T-helper 17 cell (primary cell): ENCODE data around the gene PLA2G12B. TPM values are rescaled to one million over a fixed set of nuclear protein-coding genes. Genes with fewer than 3 reads are reported as not detected.
"Not testable (repeated sequence)": the region's sequence is repeated elsewhere in the genome, so short reads cannot be mapped to it uniquely, and the experiment has no call there.

Source experiments
- ATAC-seq: fragments of 150-1000 bp; cut with Tn5 transposase; 2 replicates; pipeline ENCODE4 v1.10.0; 2021; ENCODE audit warnings: mild to moderate bottlenecking, moderate library complexity
- DNase-seq, 3 donors: peaks; one replicate each; pipeline versions ENCODE4 v3.0.0 to v3.0.0-alpha.2; 2020 to 2021
- H3K9me3 ChIP-seq: one replicate; pipeline ENCODE4 v1.7.0; 2013; ENCODE audit warnings: low read length, mild to moderate bottlenecking; ENCODE audit not compliant: control insufficient read depth, poor library complexity, severe bottlenecking
- H3K27ac Mint-ChIP-seq: one replicate; pipeline ENCODE4 v1.8.0; 2022; ENCODE audit warnings: mild to moderate bottlenecking, moderate library complexity, mixed read lengths
- H3K27me3 Mint-ChIP-seq: one replicate; pipeline ENCODE4 v1.8.0; 2022; ENCODE audit warnings: mixed read lengths
- H3K36me3 Mint-ChIP-seq: one replicate; pipeline ENCODE4 v1.8.0; 2022; ENCODE audit warnings: low read depth, mixed read lengths
- H3K4me1 Mint-ChIP-seq: one replicate; pipeline ENCODE4 v1.8.0; 2022; ENCODE audit warnings: mild to moderate bottlenecking, mixed read lengths
- H3K4me3 Mint-ChIP-seq: one replicate; pipeline ENCODE4 v1.8.0; 2022; ENCODE audit warnings: mild to moderate bottlenecking, moderate library complexity, mixed read lengths
- total RNA-seq, 4 donors: library from RNA in 2 of 4; stranded (reverse) in 2 of 4; gene quantifications; one replicate each; pipeline ENCODE4 v1.2.3 and lab custom pipeline; 2022 to 2026

The PLA2G12B gene, protein sequence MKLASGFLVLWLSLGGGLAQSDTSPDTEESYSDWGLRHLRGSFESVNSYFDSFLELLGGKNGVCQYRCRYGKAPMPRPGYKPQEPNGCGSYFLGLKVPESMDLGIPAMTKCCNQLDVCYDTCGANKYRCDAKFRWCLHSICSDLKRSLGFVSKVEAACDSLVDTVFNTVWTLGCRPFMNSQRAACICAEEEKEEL
- not detected for total RNA-seq
- total RNA-seq (lab: John Stamatoyannopoulos, UW), result 0 reads per million in 2 donors

DNA sequence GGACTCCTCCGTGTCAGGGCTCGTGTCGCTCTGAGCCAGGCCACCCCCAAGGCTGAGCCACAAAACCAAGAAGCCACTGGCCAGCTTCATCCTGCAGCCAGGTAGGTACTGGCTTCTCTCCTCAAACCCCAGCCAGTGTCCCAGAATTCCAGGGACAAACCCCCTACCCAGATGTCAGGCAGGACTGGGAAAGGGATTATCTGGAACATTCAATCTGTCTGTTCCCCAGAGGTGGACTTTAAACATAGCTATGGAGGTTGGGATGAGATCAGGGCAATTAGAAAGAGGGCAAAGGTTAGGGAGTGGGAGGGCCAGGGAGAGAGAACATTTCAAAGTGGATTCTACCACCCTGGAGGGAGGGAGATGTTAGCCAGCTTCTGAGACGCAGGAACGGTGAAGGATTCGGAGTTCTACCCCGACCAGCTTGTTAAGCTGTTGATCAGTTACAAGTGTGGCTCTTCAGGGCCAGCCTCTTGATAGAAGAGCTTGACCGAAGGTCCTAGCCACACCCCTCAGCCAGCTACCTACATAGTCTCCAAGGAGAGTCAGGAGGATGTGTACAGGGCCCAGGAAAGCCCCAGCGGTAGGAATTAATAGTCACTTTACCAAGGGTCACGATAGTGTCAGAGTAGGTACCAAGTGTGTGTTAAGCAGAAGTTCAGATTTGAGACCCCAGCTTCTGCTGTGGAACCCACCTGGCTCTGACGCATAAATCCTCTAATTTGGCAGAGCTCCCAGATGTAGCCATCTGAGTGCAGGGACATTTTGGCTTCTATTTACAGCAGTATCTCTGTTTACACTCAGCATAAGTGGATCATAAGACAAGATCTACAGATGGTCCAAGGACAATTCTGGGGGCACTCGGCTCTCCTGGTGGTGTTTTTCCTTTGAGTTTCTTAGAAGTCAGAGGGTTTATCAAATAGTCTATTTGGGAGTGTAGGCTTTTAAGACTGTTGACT, at the start of gene PLA2G12B:
Gene PLA2G12B, minus strand, starts transcription at position 211 of the 959 bp plus-strand sequence. Its CDS starts 121 bp downstream, at position 90.
- Mint-ChIP-seq H3K27ac (no peak within 1 kb of the TSS), H3K36me3 (no peaks in the 10 kb centered on the region), H3K4me1 (no peaks in the 10 kb centered on the region), H3K27me3 (peaks cover 19% of the 10 kb centered on the region), H3K4me3 (no peak within 1 kb of the TSS)
- DNase-seq, result no peak
- ATAC-seq, result no peak
- H3K9me3 ChIP-seq, result no peaks in the 10 kb centered on the region

- Mint-ChIP-seq H3K27me3 (no peaks in the 10 kb centered on the region), H3K4me1 (no peaks in the 10 kb centered on the region), H3K36me3 (peaks cover 7% of the 10 kb centered on the region), H3K27ac (no peak overlapping the region), H3K4me3 (no peak overlapping the region)
- H3K9me3 ChIP-seq, result no peaks in the 10 kb centered on the region
- no peak for DNase-seq
- ATAC-seq, result no peak
These were observed 49.2 kb upstream of the PLA2G12B start for GRCh38 chr10:73003822-73004221.

DNA sequence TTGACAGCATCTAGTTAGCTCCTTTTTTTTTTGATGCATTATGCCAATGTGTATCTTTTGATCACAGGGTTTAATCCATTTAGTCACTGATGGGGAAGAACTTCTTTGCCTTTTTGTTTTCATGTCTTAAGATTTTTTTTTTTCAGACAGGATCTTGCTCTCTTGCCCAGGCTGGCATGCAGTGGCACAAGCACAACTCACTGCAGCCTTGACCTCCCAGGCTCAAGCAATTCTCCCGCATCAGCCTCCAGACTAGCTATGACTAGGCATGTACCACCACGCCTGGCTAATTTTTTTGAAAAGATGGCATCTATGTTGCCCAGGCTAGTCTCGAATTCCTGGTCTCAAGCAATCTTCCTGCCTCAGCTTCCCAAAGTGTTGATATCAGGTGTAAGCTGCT, 46.4 kb upstream of the PLA2G12B start:
- peaks cover 5% of the 10 kb centered on the region for H3K36me3 Mint-ChIP-seq
- no peak overlapping the region for H3K27ac Mint-ChIP-seq

GRCh38 chr10:72997099-72997498, 42.5 kb upstream of the PLA2G12B start:
- Mint-ChIP-seq H3K27ac (no peak overlapping the region), H3K36me3 (peaks cover 5% of the 10 kb centered on the region), H3K4me1 (no peaks in the 10 kb centered on the region), H3K27me3 (no peaks in the 10 kb centered on the region), H3K4me3 (no peak overlapping the region)
- H3K9me3 ChIP-seq, result no peaks in the 10 kb centered on the region
- ATAC-seq (no peak), DNase-seq (no peak)

More for the DNA sequence above, 46.4 kb upstream of the PLA2G12B start:
- DNase-seq, result no peak
- H3K4me3 Mint-ChIP-seq, result no peak overlapping the region
- no peaks in the 10 kb centered on the region for H3K27me3 Mint-ChIP-seq
- no peaks in the 10 kb centered on the region for H3K4me1 Mint-ChIP-seq
- no peaks in the 10 kb centered on the region for H3K9me3 ChIP-seq
- no peak for ATAC-seq

DNA sequence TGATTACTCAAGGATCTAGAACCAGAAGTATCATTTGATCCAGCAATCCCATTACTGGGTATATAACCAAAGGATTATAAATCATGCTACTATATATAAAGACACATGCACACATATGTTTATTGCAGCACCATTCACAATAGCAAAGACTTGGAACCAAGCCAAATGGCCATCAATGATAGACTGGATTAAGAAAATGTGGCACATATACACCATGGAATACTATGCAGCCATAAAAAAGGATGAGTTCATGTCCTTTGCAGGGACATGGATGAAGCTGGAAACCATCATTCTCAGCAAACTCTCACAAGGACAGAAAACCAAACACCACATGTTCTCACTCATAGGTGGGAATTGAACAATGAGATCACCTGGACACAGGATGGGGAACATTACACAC, 40.9 kb upstream of the PLA2G12B start:
- not testable (repeated sequence) for H3K4me3 Mint-ChIP-seq, H3K9me3 ChIP-seq, ATAC-seq, H3K36me3 Mint-ChIP-seq, DNase-seq, H3K27me3 Mint-ChIP-seq, H3K27ac Mint-ChIP-seq, H3K4me1 Mint-ChIP-seq

GRCh38 chr10:72989771-72990170, 35.2 kb upstream of the PLA2G12B start:
- H3K27ac Mint-ChIP-seq, result not testable (repeated sequence)

GRCh38 chr10:72984618-72985017, 30.0 kb upstream of the PLA2G12B start:
- H3K27ac Mint-ChIP-seq, ATAC-seq, H3K27me3 Mint-ChIP-seq, H3K9me3 ChIP-seq, H3K4me1 Mint-ChIP-seq, H3K36me3 Mint-ChIP-seq, H3K4me3 Mint-ChIP-seq, DNase-seq: not testable (repeated sequence)

More at GRCh38 chr10:72989771-72990170, 35.2 kb upstream of the PLA2G12B start:
- not testable (repeated sequence) for ATAC-seq, H3K4me1 Mint-ChIP-seq, DNase-seq, H3K9me3 ChIP-seq, H3K4me3 Mint-ChIP-seq, H3K36me3 Mint-ChIP-seq, H3K27me3 Mint-ChIP-seq

DNA sequence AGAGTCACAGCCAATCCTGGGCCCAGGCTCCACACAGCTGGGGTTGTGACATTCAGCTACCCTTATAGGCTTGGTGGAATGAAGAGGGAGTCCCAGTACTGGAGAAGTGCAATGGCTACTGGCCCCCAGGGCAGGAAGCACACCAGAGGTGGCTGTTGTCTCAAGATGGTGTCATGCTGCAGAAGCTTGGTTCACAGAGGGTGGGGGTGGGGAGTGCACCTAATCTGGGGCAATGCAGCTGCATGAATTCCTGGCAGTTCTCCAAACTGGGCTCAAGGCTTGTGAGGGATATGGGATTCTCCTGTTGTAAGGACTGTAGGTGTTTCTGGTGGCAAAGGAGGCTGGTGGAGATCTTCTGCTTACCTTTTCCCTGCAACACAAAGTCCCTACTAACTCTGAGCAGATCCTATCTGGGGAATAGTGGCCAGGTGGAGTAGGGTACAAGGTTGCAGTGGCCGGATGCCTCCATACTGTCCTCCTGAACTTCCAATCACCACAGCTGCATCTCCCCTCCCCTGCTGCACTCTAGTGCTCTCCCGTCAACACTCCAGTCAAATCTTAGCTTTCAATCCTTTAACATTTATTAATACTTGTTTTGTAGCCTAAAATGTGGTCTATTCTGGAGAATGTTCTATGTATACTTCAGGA, 27.4 kb upstream of the PLA2G12B start:
- DNase-seq (no peak), ATAC-seq (no peak)
- Mint-ChIP-seq H3K4me1 (no peaks in the 10 kb centered on the region), H3K4me3 (no peak overlapping the region), H3K27me3 (no peaks in the 10 kb centered on the region), H3K27ac (no peak overlapping the region), H3K36me3 (peaks cover 5% of the 10 kb centered on the region)
- H3K9me3 ChIP-seq, result peaks cover 15% of the 10 kb centered on the region

GRCh38 chr10:72981028-72981881, 26.6 kb upstream of the PLA2G12B start:
- no peak overlapping the region for H3K4me3 Mint-ChIP-seq
- H3K36me3 Mint-ChIP-seq, result peaks cover 7% of the 10 kb centered on the region
- no peaks in the 10 kb centered on the region for H3K4me1 Mint-ChIP-seq
- no peak overlapping the region for H3K27ac Mint-ChIP-seq
- H3K27me3 Mint-ChIP-seq, result no peaks in the 10 kb centered on the region
- DNase-seq, result no peak
- ATAC-seq, result no peak
- peaks cover 20% of the 10 kb centered on the region for H3K9me3 ChIP-seq

- Mint-ChIP-seq H3K4me3 (no peak overlapping the region), H3K36me3 (peaks cover 7% of the 10 kb centered on the region), H3K27ac (no peak overlapping the region), H3K4me1 (no peaks in the 10 kb centered on the region), H3K27me3 (no peaks in the 10 kb centered on the region)
- ATAC-seq (no peak), DNase-seq (no peak)
- peaks cover 20% of the 10 kb centered on the region for H3K9me3 ChIP-seq
These were observed 25.7 kb upstream of the PLA2G12B start for GRCh38 chr10:72980348-72980747.

- Mint-ChIP-seq H3K4me3 (no peak overlapping the region), H3K36me3 (peaks cover 5% of the 10 kb centered on the region), H3K27me3 (no peaks in the 10 kb centered on the region), H3K4me1 (no peaks in the 10 kb centered on the region), H3K27ac (no peak overlapping the region)
- peaks cover 20% of the 10 kb centered on the region for H3K9me3 ChIP-seq
- no peak for ATAC-seq
- no peak for DNase-seq
These were observed 25.1 kb upstream of the PLA2G12B start for GRCh38 chr10:72979709-72980108.

- Mint-ChIP-seq H3K27ac (no peak overlapping the region), H3K36me3 (peaks cover 5% of the 10 kb centered on the region), H3K4me1 (no peaks in the 10 kb centered on the region)
These were observed 22.3 kb upstream of the PLA2G12B start for GRCh38 chr10:72976886-72977285.

More at GRCh38 chr10:72976886-72977285, 22.3 kb upstream of the PLA2G12B start:
- Mint-ChIP-seq H3K4me3 (no peak overlapping the region), H3K27me3 (no peaks in the 10 kb centered on the region)
- ATAC-seq (no peak), DNase-seq (no peak)
- H3K9me3 ChIP-seq, result peaks cover 20% of the 10 kb centered on the region
